CD4-positive, alpha-beta T cell (primary cell): Measurements from ENCODE around the gene SEPHS2. TPM values are rescaled to one million over a fixed set of nuclear protein-coding genes. Genes with fewer than 3 reads are reported as not detected.

Source experiments
- ATAC-seq: fragments of 200-7000 bp; cut with Tn5 transposase; one replicate; pipeline ENCODE4 v1.10.0; 2022; ENCODE audit warnings: mild to moderate bottlenecking; ENCODE audit not compliant: poor library complexity
- CTCF ChIA-PET: fragments of 350-600 bp; sonication (Branson Sonifier 250); formaldehyde crosslinking; loops from one replicate; lab custom pipeline; 2021; ENCODE audit warnings: antibody characterized with exemption, inconsistent platforms; lab: Charles Lee
- POLR2A ChIA-PET: fragments of 350-600 bp; sonication (Branson Sonifier 250); formaldehyde crosslinking; loops from one replicate; lab custom pipeline; 2021; ENCODE audit warnings: antibody characterized with exemption, inconsistent platforms; lab: Charles Lee
- DNase-seq, 14 experiments: peaks; one replicate each; pipeline ENCODE4 v3.0.0-alpha.2; 2013 to 2020; ENCODE audit warnings: mixed read lengths in 2 of 14
- H3K27ac ChIP-seq, 2 donors: one replicate each; pipeline versions ENCODE4 v1.5.1 to v1.7.0; 2013; ENCODE audit warnings: low read length in 2 of 2, low read depth in 1 of 2, mild to moderate bottlenecking in 1 of 2
- H3K27me3 ChIP-seq, 2 experiments: 1 replicate in 1 of 2; 2 replicates in 1 of 2; pipeline versions ENCODE4 v1.6.1 to v1.7.0; 2013; ENCODE audit warnings: low read length in 2 of 2, control low read depth in 1 of 2, mild to moderate bottlenecking in 1 of 2, moderate library complexity in 1 of 2; ENCODE audit not compliant: insufficient read depth in 2 of 2, control insufficient read depth in 1 of 2
- H3K36me3 ChIP-seq: one replicate; pipeline ENCODE4 v1.6.1; 2013; ENCODE audit warnings: low read length, control low read depth; ENCODE audit not compliant: insufficient read depth
- H3K4me1 ChIP-seq: one replicate; pipeline ENCODE4 v1.6.1; 2013; ENCODE audit warnings: low read length, control low read depth; ENCODE audit not compliant: insufficient read depth
- H3K4me3 ChIP-seq: one replicate; pipeline ENCODE4 v1.5.1; 2013; ENCODE audit warnings: mild to moderate bottlenecking, low read length, moderate library complexity
- H3K9me3 ChIP-seq, 2 experiments: 1 replicate in 1 of 2; 2 replicates in 1 of 2; pipeline versions ENCODE4 v1.6.1 to v1.7.0; 2013; ENCODE audit warnings: low read length in 2 of 2, mild to moderate bottlenecking in 2 of 2, control low read depth in 1 of 2, moderate library complexity in 1 of 2; ENCODE audit not compliant: control insufficient read depth in 1 of 2, insufficient read depth in 1 of 2
- H3K27ac Mint-ChIP-seq: one replicate; pipeline ENCODE4 v1.8.0; 2020; ENCODE audit warnings: mixed read lengths
- H3K27me3 Mint-ChIP-seq: one replicate; pipeline ENCODE4 v1.8.0; 2021; ENCODE audit warnings: mixed read lengths
- H3K36me3 Mint-ChIP-seq: one replicate; pipeline ENCODE4 v1.8.0; 2021; ENCODE audit warnings: low read depth, mixed read lengths
- H3K4me1 Mint-ChIP-seq: one replicate; pipeline ENCODE4 v1.8.0; 2021; ENCODE audit warnings: low read depth, mixed read lengths
- H3K4me3 Mint-ChIP-seq: one replicate; pipeline ENCODE4 v1.8.0; 2020; ENCODE audit warnings: mild to moderate bottlenecking, mixed read lengths
- H3K9me3 Mint-ChIP-seq: one replicate; pipeline ENCODE4 v1.8.0; 2020; ENCODE audit warnings: mixed read lengths
- intact Hi-C, 2 experiments: fragments of 100-400 bp; cut with DNase I in 1 of 2; cut with micrococcal nuclease in 1 of 2; formaldehyde crosslinking; loops; one replicate each; pipeline versions ENCODE4 v1.15.1 to v1.9.0; 2023 to 2025; cut with DNase I, micrococcal nuclease
- total RNA-seq, 174 experiments: library from RNA in 2 of 174; stranded (reverse) in 2 of 174; gene quantifications; one replicate each; pipeline ENCODE4 v1.2.3 and lab custom pipeline; 2021 to 2026
- TF ChIP-seq, protein P1 (sequence below): fragments of 200-600 bp; IDR thresholded peaks from one replicate; pipeline ENCODE4 v1.8.0; 2022; ENCODE audit warnings: antibody characterized with exemption, mild to moderate bottlenecking

SEPHS2 gene
- total RNA-seq, 2 experiments from 2014 or later = 25.4 to 25.9 TPM

DNA sequence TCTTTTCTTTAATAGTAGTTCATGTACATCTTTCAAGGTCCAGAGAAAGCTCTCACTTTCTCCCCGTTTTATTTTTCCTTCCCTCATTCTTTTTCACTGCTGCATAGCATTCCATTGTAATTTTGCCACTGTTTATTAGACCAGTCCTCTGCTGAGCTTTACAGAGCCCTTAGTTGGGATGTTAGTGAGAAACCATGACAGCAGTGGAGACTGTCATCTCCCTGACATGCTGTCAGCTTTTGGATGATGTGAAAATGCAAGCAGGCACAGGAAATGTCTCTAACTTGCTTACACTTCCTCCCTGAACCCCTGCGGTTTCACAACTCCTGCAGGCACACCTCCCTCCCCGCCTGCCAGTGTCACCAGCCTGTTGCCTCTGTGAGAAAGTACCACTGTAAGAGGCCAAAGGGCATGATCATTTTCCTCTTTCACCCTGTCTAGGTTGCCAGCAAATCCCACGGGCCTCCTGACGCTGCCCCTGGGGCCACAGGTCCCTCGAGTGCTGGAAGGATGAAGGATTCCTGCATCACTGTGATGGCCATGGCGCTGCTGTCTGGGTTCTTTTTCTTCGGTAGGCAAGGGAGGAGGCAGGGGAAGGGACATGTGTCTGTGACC, 26.8 kb upstream of the SEPHS2 start, which contains the start of gene ITGAL:
Gene ITGAL, plus strand, starts transcription at position 415 of the 615 bp plus-strand sequence. Its CDS starts 96 bp downstream, at position 511.
- Histone ChIP-seq H3K9me3 (no peaks in the 10 kb centered on the region), H3K27ac (peak within 1 kb of the TSS; percentile 75 to 94), H3K36me3 (peaks cover 26% of the 10 kb centered on the region), H3K4me1 (peaks cover 81% of the 10 kb centered on the region), H3K4me3 (peak within 1 kb of the TSS; percentile 83), H3K27me3 (no peaks in the 10 kb centered on the region)
- ATAC-seq (peak; percentile 83), DNase-seq (peak; percentile 63 to 96 (median 80))
- POLR2A ChIA-PET = interaction anchor here (0.6 to 7.1 kb wide), 22 partner anchors 8 to 289 kb away, joined by 3 to 170 read pairs (median 8); partner anchors contain the start of genes CORO1A, DCTPP1, FBRS and SEPHS2
- intact Hi-C loops = loop anchor here (1.0 to 5.0 kb wide), 5 partner anchors 14 to 42 kb away; partner anchors contain the start of gene DCTPP1 (in 2 of the 2)
- peaks cover 70% of the 10 kb centered on the region for H3K4me1 Mint-ChIP-seq
- peak within 1 kb of the TSS; percentile 96 for H3K4me3 Mint-ChIP-seq
- no peaks in the 10 kb centered on the region for H3K27me3 Mint-ChIP-seq
- CTCF ChIA-PET = interaction anchor here (1.1 to 3.4 kb wide), 4 partner anchors 13 to 63 kb away, joined by 3 to 22 read pairs (median 6); partner anchors contain the start of gene DCTPP1
- no peaks in the 10 kb centered on the region for H3K9me3 Mint-ChIP-seq
- peak within 1 kb of the TSS; percentile 90 for H3K27ac Mint-ChIP-seq
- TF ChIP-seq, protein P1, sequence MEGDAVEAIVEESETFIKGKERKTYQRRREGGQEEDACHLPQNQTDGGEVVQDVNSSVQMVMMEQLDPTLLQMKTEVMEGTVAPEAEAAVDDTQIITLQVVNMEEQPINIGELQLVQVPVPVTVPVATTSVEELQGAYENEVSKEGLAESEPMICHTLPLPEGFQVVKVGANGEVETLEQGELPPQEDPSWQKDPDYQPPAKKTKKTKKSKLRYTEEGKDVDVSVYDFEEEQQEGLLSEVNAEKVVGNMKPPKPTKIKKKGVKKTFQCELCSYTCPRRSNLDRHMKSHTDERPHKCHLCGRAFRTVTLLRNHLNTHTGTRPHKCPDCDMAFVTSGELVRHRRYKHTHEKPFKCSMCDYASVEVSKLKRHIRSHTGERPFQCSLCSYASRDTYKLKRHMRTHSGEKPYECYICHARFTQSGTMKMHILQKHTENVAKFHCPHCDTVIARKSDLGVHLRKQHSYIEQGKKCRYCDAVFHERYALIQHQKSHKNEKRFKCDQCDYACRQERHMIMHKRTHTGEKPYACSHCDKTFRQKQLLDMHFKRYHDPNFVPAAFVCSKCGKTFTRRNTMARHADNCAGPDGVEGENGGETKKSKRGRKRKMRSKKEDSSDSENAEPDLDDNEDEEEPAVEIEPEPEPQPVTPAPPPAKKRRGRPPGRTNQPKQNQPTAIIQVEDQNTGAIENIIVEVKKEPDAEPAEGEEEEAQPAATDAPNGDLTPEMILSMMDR = no peak
- H3K36me3 Mint-ChIP-seq = peaks cover 48% of the 10 kb centered on the region

DNA sequence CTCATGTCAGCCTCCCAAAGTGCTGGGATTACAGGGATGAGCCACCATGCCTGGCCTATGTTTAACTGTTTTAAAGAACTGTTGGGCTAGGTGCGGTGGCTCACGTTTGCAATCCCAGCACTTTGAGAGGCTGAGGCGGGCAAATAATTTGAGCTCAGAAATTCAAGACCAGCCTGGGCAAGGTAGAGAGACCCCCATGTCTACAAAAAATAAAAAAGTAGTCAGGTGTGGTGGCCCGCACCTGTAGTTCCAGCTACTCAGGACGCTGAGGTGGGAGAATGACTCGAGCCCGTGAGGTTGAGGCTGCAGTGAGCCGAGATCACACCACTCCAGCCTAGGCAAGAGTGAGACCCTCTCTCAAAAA, 24.9 kb upstream of the SEPHS2 start:
- H3K4me1 ChIP-seq = peaks cover 70% of the 10 kb centered on the region
- Mint-ChIP-seq H3K27ac (peak overlapping the region; percentile 90), H3K4me3 (no peak overlapping the region), H3K4me1 (peaks cover 68% of the 10 kb centered on the region), H3K36me3 (peaks cover 31% of the 10 kb centered on the region), H3K27me3 (no peaks in the 10 kb centered on the region), H3K9me3 (no peaks in the 10 kb centered on the region)
- ChIA-PET POLR2A (interaction anchor here (0.6 to 7.1 kb wide), 6 partner anchors 13 to 708 kb away, joined by 3 to 170 read pairs (median 6); partner anchors contain the start of gene DCTPP1), CTCF (interaction anchor here (1.0 to 2.3 kb wide), 2 partner anchors 21 to 41 kb away, joined by 3 to 9 read pairs; partner anchors contain the start of gene DCTPP1)
- DNase-seq (no peak), ATAC-seq (no peak)
- H3K9me3 ChIP-seq = no peaks in the 10 kb centered on the region
- intact Hi-C loops = loop anchor here in 1 of 2 experiments (5.0 kb wide), 1 partner anchor 38 kb away; the partner anchor contains the start of gene DCTPP1
- H3K27me3 ChIP-seq = no peaks in the 10 kb centered on the region
- H3K27ac ChIP-seq = peak overlapping the region; percentile 72 to 94
- TF ChIP-seq, protein P1 = no peak
- H3K36me3 ChIP-seq = peaks cover 13% of the 10 kb centered on the region
- no peak overlapping the region for H3K4me3 ChIP-seq

DNA sequence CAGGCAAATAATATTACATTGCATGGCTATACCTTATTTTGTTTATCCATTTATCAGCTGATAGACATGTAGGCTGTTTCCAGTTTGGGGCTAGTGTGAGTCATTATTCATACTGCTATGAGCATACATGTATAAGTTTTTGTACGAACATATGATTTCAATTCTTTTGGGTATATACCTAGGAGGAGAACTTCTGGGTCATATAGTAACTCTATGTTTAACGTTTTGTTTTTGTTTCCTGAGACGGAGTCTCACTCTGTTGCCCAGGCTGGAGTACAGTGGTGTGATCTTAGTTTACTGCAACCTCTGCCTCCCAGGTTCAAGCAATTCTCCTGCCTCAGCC, 24.5 kb upstream of the SEPHS2 start:
- peak overlapping the region; percentile 72 to 94 for H3K27ac ChIP-seq
- no peaks in the 10 kb centered on the region for H3K9me3 ChIP-seq
- DNase-seq = no peak
- H3K4me1 Mint-ChIP-seq = peaks cover 64% of the 10 kb centered on the region
- H3K36me3 ChIP-seq = peaks cover 8% of the 10 kb centered on the region
- peak overlapping the region; percentile 42 for H3K4me3 Mint-ChIP-seq
- ChIA-PET POLR2A (interaction anchor here (1.0 to 7.1 kb wide), 5 partner anchors 12 to 74 kb away, joined by 3 to 170 read pairs (median 6); partner anchors contain the start of gene DCTPP1), CTCF (interaction anchor here (1.0 to 2.3 kb wide), 2 partner anchors 20 to 40 kb away, joined by 3 to 9 read pairs; partner anchors contain the start of gene DCTPP1)
- no peak overlapping the region for H3K4me3 ChIP-seq
- H3K27ac Mint-ChIP-seq = peak overlapping the region; percentile 90
- H3K36me3 Mint-ChIP-seq = peaks cover 26% of the 10 kb centered on the region
- H3K9me3 Mint-ChIP-seq = no peaks in the 10 kb centered on the region
- intact Hi-C loops = loop anchor here in 1 of 2 experiments (5.0 kb wide), 1 partner anchor 38 kb away; the partner anchor contains the start of gene DCTPP1
- no peaks in the 10 kb centered on the region for H3K27me3 ChIP-seq
- ATAC-seq = no peak
- TF ChIP-seq, protein P1 = no peak
- no peaks in the 10 kb centered on the region for H3K27me3 Mint-ChIP-seq
- peaks cover 69% of the 10 kb centered on the region for H3K4me1 ChIP-seq
